NCI-H524 (cell line): Measurements from ENCODE around the gene KIRREL3.

Experiments used
- DNase-seq, 2 experiments: peaks; one replicate each; lab custom pipeline; 2025; lab: John Stamatoyannopoulos, UW

Gene KIRREL3

GRCh38 chr11:126601550-126602215 lies 398.9 kb downstream of the KIRREL3 start:
- DNase-seq = no peak

DNA sequence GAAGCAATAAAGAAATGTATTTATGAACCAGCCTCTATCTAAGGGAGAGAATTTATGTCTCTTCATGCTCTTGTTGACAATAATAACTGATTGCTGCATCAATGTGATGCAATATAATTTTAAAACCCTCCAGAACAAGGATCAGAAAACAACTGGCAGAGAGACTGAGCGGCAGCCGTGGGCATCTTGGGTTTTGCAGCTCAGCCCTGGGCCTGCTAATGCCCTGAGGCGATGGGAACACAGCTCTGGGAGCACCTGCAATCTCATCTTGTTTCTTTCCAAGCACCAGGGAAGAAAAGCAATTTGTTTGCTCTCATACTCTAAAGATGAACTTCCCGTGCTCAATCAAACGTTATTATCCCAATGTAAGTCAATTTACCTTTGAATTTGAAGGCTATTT lies 399.4 kb downstream of the KIRREL3 start:
- no peak for DNase-seq

GRCh38 chr11:126599217-126599897 lies 401.2 kb downstream of the KIRREL3 start:
- no peak for DNase-seq

- DNase-seq = no peak
These were observed 402.0 kb downstream of the KIRREL3 start for GRCh38 chr11:126598344-126599216.

DNA sequence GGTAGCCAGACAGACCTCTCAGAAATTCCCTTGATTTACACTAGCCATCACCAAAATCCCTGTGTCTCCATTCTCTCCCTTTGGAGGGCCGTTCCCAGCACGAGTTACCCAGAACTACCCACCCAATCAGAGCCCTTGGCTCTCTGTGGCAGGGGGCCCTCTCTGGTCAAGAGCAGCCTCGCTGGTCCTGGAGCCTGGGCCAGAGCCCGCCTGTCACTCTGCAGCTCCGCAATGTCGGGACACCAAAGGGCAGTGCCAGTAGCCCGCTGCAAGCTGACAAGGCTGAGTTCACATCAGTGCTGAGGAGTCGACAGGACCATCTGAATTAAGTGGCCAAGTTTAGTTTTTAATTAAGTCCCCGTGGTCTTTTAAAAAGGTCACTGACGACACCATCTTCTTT lies 403.5 kb downstream of the KIRREL3 start:
- DNase-seq = no peak

DNA sequence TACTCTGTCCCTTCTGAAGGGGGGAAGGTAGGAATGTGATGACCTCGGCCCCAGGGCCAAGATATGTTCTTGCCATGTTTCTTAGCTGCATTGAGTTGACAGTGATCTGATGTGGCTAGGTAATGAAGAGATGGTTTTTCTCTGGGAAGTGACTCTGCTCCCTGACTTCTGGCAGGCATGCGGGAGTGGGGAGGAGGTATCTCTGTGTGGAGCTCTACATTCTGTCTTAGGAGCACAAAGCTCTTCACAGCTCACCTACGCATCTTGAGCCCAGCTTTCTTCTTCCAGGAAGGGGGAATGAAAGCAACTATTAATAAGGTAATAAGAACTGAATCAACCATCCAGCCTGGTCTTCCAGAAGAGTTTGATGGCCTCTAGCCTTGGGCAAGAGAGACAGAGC lies 404.1 kb downstream of the KIRREL3 start:
- no peak for DNase-seq

- DNase-seq = no peak
These were observed 405.0 kb downstream of the KIRREL3 start for GRCh38 chr11:126595560-126595959.

DNA sequence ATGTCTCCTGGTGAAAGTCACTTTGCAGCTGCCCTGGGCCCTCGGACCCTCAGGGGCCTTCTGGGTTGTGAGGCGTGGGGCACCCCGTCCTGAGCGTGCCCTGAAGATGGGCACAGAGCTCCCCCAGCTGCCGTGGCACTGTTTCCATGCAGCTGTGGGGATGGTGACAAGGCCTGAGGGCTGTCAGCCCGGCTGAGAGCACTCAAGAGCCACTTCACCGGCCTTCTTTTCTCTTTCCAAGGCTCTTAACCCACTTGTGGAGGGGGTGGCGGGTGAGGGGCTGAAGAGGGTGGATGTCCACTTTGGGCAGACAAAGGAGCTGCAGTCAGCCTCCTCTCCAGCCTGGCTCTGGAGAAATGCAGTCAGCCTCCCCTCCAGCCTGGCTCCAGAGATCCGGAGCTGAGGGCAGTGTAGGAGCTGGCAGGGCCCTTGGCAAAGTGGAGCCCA lies 405.6 kb downstream of the KIRREL3 start:
- peak; percentile 63 to 81 for DNase-seq

DNA sequence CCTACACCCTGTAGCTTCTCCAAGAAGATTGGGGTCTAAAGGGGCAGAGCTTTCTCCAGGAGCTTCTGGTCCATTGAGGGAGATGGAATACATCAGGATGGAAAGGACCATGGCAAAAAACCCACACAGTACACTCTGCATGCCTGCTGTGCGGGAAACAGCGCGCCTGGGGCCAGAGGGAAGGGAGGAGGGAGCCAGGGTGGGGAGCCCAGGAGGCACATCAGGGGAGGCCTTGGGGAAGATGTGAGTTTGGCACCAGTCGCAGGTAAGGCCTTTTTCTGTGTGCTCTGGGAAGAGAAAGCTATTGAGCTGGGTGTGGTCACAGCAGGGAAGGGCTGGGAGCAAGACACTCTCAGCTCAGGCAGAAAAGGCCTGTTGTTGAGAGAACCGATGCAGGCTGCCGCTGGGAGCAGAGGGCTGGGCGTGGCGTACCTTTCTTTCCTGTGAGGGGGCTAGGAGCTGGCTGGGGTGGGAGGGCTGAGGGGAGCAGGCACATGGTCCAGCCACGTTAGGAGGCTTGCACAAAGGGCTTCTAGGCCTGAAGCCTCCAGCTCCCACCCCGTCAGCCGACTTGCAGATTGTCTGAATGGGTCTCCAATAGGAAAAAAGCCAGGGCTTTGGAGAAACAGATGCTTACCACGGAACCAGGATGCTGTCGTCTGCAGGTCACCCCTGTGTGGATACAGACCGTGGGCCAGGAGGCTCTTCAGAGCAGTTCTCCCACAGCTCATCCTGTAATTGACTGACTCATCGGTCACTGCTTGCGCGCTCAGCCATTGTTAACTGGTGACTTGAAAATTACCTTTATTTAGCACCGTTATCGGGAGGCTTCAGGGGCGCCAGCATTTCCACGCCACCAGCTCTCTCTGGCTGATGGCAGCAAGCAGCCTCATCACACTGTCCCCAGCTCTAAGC lies 407.8 kb downstream of the KIRREL3 start:
- no peak for DNase-seq

DNA sequence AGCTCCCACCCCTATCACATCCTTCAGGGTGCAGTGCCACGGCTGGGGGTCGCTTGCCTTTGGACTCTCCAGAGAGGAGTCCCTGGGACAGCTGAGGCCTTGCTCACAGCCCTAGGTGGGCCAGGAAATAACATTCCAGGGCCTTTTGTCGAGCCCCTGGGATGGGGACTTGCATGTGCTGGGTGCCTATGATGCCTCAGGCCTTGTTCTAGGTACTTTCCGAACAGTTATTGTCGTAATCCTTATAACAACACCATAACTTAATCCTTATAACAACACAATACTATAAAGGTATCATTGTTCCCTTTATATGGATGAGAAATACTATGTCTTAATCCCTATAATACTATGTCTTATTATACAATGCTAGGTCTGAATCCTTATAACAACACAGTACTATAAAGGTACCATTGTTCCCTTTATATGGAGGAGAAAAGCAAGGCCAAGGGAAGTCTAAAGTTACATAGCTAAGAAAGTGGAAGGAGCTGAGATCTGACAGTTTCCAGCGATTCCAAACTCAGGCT lies 408.5 kb downstream of the KIRREL3 start:
- no peak for DNase-seq

DNA sequence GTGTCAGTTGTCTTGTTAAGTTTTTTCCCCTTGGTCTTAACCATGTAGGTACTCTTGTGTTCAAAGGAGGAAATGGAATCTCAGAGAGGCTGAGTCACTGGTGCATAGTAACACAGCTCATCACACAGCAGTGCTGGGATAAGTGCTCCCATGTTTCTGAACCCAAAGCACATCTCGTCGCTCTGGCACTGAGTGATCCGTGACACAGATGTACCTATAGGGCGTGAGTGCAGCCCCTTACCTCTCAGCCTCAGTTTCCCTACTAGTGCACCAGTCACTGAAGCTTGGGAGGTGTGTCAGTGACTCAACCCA lies 411.1 kb downstream of the KIRREL3 start:
- DNase-seq = no peak

DNA sequence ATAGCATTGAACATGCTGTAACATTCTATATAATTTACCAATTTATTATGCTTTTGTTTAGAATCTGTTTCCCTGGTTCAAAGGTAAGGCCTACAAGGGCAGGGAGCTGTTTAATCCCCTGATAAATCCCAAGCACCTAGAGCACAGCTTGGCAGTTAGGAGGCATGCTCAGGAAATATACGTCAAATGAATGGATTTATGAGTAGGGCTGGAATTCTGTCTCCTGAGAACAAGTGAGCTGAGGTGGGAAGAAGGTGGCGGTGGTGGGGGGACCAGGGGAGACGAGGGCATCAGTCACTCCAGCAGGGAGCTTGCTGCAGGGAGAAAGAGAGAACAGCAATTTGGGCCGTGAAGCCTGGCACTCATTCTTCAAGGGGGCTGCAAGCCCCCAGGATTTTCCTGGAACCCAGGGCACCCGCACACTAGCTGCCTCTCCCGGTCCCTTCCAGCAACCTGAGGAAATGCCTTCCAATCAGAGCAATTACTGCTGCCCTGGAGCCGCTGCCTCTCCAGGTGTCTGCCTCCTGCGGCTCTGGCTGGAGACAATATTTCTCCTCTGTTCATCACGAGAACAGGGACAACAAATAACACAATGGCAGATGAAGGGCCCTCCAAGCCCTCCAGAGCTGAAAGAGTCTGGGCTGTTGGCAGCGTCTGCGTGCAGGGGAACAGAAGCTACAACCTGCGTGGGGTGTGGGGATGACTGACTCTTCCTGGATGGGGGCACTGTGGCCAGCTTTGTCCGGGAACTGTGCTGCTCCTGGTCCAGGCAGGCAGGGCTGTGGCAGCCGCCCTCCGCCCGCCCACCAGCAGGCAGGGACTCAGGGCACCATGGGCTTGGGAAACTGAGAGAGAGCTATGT lies 411.7 kb downstream of the KIRREL3 start:
- no peak for DNase-seq

DNA sequence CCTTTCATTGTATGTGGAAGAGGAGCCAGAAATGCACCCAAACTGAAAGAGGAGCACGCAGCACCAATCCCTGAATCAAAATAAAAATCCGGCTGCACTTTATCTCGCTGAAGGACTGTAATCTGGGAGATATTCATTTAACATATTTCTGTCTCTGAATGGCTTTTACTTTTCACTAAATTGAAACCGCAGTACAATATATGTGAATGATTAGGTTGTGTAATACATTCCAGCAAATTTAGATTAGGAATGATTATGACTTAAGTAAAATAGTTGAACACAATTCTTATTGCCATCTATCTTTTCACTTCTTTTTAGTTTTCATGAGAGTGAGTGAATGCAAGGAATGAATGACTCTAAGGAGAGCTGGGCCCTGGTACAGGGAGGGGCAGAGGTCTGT lies 413.0 kb downstream of the KIRREL3 start:
- DNase-seq = no peak

DNA sequence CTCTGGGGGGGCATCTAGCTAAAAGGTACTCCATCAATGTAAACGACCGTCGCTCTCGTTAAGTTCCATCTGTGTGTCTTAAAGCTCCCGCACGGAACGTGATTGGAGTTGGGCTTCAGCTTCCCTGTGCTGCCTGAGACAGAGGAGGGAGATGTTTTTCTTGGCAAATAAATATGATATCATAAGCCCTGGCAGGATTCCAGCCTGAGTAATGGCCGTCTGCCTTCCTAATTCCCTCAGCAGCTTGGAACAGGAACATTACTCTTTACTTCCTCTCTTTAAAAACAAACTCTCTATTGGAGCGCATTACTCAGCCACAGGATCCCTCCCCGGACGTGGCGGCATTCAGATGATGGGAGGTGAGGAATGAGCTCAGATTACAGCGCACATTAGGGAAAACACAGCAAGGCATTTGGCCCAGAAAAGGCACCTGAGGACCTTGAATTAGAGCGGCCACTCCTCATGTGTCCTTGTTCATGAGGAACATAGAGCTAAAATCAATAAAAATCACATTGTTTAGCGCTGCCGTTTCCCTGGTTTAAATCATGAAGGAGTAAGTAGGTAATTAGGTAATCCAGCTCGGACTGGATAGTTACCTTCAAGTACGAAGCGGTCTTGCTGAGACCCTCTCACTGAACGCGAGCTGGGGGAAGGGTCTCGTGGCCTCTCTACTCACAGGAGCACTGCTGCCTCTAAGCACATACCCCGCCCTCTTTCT lies 414.6 kb downstream of the KIRREL3 start:
- DNase-seq = peak; percentile 93 to 95

- no peak for DNase-seq
These were observed 415.2 kb downstream of the KIRREL3 start for GRCh38 chr11:126585388-126585773.

DNA sequence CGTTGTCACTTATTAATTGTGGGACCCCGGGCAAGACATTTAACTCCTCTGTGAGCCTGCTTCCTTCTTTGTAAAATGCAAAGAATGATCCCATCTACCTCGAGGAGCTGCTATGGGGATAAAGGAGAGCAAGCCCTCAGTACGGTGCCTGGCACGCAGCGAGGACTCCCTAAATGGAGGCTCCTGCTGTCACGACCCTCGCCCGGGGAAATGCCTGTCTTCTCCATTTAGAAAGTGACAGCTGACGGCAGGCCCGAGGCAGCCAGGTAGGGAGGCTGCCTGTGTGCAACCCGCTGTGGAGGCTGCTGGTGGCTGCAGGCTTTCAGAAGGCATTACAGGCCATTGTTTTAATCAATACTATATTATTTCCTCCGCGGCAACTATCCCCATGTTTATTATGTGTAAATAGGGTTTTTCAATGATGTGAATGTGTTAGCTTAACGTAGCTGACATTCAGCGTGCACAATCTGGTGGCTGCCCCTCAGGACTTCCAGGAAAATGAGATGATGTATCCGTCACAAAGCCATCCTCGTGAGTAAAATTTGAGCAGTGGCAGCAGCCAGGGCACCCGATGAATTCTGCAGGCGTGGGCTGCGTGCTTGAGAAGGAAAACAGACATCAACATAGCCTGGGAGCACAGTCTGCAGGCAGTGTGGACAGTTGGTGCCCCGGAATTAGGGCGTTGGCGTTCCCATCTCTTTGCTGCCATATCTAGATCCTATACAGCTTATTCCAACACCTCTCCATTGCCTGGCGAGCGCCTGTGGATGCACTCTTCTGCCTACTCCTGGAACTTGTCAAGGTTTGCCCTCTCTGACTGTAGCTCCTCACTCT lies 416.8 kb downstream of the KIRREL3 start:
- DNase-seq = no peak

GRCh38 chr11:126583101-126583500 lies 417.5 kb downstream of the KIRREL3 start:
- no peak for DNase-seq

DNA sequence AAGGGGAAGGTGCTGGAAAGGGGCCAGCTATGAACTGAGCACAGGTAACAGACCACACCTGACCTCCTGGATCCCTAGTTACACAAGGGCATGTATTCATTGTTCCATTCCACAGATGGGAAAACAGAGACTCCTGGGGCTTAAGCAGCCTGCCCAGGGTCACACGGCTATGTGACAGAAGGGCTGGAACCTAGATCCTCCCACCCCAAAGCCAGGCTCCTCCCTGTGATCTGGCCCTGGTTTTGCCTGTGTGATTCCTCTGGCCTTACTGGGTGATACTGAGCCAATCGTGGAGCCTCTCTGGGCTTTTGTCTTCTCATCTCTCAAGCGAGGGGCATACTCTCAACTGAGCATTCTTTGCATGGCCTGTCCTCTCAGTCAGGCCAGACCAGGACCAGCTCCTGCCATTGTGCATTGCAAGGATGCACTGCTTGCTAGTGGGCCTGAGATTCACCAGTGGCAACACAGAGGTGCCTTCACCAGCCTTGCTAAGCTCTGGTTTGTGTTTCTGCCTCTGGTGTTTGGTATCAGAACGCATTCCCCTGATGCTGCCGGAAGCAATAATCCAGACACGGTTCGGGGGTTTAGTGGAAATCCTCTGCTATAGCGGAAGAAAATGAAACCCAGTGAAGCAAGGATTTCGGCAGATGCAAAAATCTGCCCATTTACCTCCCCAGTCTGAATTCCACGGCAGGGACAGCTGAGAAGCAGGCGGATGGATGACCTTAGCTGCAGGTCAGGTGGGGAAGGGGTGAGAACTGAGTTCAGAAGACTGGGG lies 418.5 kb downstream of the KIRREL3 start:
- peak in 1 of 2 experiments; percentile 37 for DNase-seq
